ENCODE measurements around the gene BLID.

The BLID gene

DNA sequence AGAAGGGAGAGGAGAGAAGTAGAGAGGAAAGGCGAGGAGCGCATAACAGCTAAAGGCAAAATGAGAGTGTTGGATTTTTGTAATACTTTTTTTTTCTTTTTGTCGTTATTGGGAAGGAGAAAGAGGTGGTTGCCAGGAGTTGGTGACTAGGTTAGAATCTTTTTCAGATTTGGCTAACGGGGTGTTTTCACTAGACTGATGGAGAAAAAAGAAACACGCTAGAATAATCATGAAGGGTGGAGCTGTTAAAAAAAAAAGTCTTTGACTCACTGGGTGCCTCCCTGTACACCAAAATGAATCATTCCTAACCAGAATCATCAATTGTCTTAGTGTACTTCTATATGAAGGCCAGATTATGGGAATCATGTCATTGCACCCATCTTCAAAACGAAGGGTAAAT, 12.7 kb downstream of the BLID start:
- no peak overlapping the region for H3K4me3 ChIP-seq (ENCODE audit: control insufficient read depth, low read depth, low read length)
- no peak for DNase-seq (ENCODE audit: low read depth)

DNA sequence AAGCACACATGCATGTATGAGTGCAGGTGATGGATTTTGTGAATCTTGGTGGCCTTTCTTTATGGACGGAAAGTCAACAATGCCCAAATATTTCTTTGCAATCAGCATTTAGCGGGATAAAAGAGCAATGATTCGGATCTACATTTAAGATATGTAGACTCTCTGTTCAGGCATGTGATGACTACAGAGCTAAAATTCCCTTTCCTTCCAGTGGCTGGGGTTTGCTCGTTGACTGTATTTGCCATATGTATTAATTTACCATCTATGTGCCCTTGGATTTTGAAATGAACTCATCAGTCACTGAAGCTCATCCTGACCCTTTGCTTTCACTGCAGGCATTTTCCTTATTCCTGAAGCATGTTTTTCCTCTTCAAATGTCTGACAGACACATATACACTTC, 13.6 kb downstream of the BLID start:
- peak overlapping the region; percentile 69 for H3K4me3 ChIP-seq (ENCODE audit: control insufficient read depth, low read depth, low read length)
- TF ChIP-seq, protein P1, sequence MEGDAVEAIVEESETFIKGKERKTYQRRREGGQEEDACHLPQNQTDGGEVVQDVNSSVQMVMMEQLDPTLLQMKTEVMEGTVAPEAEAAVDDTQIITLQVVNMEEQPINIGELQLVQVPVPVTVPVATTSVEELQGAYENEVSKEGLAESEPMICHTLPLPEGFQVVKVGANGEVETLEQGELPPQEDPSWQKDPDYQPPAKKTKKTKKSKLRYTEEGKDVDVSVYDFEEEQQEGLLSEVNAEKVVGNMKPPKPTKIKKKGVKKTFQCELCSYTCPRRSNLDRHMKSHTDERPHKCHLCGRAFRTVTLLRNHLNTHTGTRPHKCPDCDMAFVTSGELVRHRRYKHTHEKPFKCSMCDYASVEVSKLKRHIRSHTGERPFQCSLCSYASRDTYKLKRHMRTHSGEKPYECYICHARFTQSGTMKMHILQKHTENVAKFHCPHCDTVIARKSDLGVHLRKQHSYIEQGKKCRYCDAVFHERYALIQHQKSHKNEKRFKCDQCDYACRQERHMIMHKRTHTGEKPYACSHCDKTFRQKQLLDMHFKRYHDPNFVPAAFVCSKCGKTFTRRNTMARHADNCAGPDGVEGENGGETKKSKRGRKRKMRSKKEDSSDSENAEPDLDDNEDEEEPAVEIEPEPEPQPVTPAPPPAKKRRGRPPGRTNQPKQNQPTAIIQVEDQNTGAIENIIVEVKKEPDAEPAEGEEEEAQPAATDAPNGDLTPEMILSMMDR (IDR thresholded peaks at IDR 0.05; ENCODE audit: control insufficient read depth, insufficient read depth, low read depth, low read length, missing control alignments), result no peak

More for the DNA sequence above, 12.7 kb downstream of the BLID start:
- TF ChIP-seq, protein P1 (IDR thresholded peaks at IDR 0.05; ENCODE audit: control insufficient read depth, insufficient read depth, low read depth, low read length, missing control alignments), result no peak

DNA sequence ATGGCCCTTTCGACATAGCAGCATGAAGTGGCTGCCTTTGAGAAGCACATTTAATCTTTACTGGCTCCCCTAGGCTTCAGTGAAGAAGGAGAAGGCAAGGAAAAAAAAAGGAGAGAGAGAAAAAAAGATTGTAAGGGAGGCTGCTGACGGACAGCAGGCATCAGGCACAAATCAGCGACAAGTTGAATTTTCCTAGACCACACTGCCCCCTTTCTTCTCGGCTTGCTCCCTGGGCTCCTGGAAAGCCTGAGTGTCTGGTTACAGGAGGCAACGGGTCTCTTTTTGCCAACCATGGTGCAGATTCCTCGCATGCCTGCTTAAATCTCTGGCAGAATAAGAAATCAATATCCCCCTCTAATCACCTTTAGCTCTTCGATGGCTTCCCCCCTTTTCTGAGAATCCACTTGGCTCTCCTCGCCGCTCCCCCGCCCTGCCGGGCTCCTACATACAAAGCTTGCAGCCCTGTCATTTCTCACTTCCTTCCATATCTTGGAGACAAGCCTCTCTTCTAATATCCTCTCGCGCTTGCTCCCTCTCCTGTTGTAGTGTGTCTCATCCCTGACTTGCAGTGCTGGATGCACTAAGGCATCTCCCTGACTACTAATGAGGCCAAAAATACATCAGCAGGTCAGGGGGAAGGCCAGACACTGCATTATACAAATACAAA, 14.3 kb downstream of the BLID start:
- DNase-seq (ENCODE audit: low read depth), result peak; percentile 66
- TF ChIP-seq, protein P1 (IDR thresholded peaks at IDR 0.05; ENCODE audit: control insufficient read depth, insufficient read depth, low read depth, low read length, missing control alignments), result peak; percentile 62
- peak overlapping the region; percentile 69 for H3K4me3 ChIP-seq (ENCODE audit: control insufficient read depth, low read depth, low read length)

More for the DNA sequence above, 13.6 kb downstream of the BLID start:
- no peak for DNase-seq (ENCODE audit: low read depth)

DNA sequence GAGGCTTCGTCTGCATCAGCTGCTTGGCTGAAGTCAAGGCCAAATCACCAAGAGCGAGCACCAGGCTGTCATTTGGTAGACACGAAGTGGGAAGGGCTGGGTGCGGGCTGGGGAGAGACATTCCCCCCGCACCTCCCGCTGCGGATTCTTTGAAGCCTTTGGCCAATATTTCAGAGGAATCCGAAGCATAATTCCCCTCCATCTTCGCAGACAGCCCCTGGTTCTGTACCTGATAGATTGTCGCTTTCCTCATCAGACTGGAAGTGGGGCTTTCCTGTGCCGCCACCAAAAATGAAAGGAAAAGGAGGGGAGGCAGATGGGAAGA, 15.3 kb downstream of the BLID start:
- DNase-seq (ENCODE audit: low read depth), result no peak
- peak overlapping the region; percentile 69 for H3K4me3 ChIP-seq (ENCODE audit: control insufficient read depth, low read depth, low read length)
- TF ChIP-seq, protein P1 (IDR thresholded peaks at IDR 0.05; ENCODE audit: control insufficient read depth, insufficient read depth, low read depth, low read length, missing control alignments), result no peak

DNA sequence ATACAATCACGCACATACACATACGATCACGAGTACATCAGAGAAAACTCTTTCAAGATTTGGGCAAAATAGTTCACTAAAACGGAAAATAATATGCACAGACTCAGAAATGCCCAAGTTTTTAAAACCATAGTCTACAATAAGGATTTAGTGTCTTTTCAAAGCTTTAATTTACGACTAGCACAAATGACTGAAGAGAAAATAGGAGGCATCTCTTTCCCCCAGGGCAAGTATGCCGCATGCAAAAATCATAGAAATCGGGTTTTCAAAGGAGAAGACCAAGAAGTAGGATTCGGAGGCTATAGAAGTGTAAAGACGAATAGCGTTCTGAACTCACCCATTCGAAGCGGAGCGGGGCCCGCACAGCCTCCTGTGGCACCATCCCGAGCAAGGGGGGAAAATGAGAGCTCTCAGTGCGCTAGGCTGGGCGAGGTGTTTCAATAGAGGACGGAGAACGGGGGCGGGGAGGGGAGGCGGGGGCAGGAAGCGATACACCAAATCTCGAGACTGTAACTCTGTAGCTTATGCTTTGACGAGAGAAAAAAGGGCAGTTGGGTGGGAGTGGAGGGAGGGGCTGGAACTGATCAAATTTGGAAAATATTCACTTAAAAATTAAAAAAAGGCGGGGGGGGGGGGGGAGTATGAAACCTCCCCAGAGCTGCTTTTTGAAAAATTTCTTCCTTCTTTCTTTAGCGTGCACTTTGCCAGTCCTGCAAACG, 15.8 kb downstream of the BLID start:
- TF ChIP-seq, protein P1 (IDR thresholded peaks at IDR 0.05; ENCODE audit: control insufficient read depth, insufficient read depth, low read depth, low read length, missing control alignments), result no peak
- peak overlapping the region; percentile 69 for H3K4me3 ChIP-seq (ENCODE audit: control insufficient read depth, low read depth, low read length)
- DNase-seq (ENCODE audit: low read depth), result no peak

DNA sequence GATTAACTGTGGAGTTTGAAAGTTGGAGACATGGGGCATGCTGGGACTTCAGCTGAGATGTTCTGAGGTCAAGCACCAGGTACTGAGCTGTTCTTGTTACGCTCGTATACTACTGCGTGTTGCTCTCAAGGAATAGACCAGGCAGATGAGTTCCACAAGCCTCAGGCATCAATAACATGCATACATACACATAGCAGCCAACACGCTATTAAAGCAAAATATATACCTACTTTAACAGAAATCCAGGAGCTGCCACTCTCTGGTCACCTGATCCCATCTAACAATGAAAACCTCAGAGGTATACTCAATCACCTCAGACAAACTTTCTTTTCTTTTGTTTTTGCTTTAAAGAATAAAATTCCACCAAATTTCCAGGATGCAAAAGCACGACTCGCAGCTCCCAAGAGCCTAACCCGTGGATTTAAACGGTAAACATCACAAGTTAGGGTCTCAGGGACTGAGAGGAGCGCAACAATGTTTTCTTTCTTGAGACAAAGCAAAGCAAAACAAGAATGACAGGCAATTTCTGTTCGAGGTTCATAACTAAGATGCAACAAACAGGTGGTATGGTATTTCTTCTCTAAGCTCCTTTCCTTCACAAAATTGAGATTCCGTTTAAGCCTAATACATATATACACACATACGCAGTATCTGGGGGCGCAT, 16.5 kb downstream of the BLID start:
- TF ChIP-seq, protein P1 (IDR thresholded peaks at IDR 0.05; ENCODE audit: control insufficient read depth, insufficient read depth, low read depth, low read length, missing control alignments), result no peak
- peak overlapping the region; percentile 69 for H3K4me3 ChIP-seq (ENCODE audit: control insufficient read depth, low read depth, low read length)
- no peak for DNase-seq (ENCODE audit: low read depth)

Data from AG09309 (cell line).